Measurements from ENCODE around the gene ADI1. TPM values are rescaled to one million over a fixed set of nuclear protein-coding genes. Genes with fewer than 3 reads are reported as not detected.
"Not testable (repeated sequence)": the region's sequence is repeated elsewhere in the genome, so short reads cannot be mapped to it uniquely, and the experiment has no call there.

ADI1 gene
- total and polyA plus RNA-seq, 5 donors from 2014 or later = 21.2 to 52.4 (median 48.9) TPM

- Mint-ChIP-seq H3K4me3 (no peak overlapping the region), H3K27ac (no peak overlapping the region), H3K9me3 (no peaks in the 10 kb centered on the region), H3K4me1 (peaks cover 2 to 10% (median 6%) of the 10 kb centered on the region in 4 donors), H3K27me3 (no peaks in the 10 kb centered on the region), H3K36me3 (peaks cover 24% of the 10 kb centered on the region)
- Histone ChIP-seq H3K4me3 (ENCODE audit: low read depth, low read length) (no peak overlapping the region), H3K9me3 (ENCODE audit: control insufficient read depth in 2 of 2, low read length in 2 of 2) (no peaks in the 10 kb centered on the region), H3K4me1 (ENCODE audit: control insufficient read depth, insufficient read depth, low read length, poor library complexity, severe bottlenecking) (no peaks in the 10 kb centered on the region), H3K36me3 (ENCODE audit: control insufficient read depth, insufficient read depth, low read length) (peaks cover 51% of the 10 kb centered on the region), H3K27me3 (ENCODE audit: control insufficient read depth, insufficient read depth, low read length) (no peaks in the 10 kb centered on the region), H3K27ac (ENCODE audit: insufficient read depth, low read length, poor library complexity, severe bottlenecking) (no peak overlapping the region)
- DNase-seq (no peak), ATAC-seq (ENCODE audit: low read depth in 2 of 2) (no peak)
Measured at GRCh38 chr2:3457524-3458395, 61.6 kb downstream of the ADI1 start.

GRCh38 chr2:3456125-3456524 lies 63.2 kb downstream of the ADI1 start:
- no peak overlapping the region for H3K4me3 ChIP-seq (ENCODE audit: low read depth, low read length)
- H3K9me3 ChIP-seq (ENCODE audit: control insufficient read depth in 2 of 2, low read length in 2 of 2) = no peaks in the 10 kb centered on the region
- peaks cover 60% of the 10 kb centered on the region for H3K36me3 ChIP-seq (ENCODE audit: control insufficient read depth, insufficient read depth, low read length)
- Mint-ChIP-seq H3K9me3 (no peaks in the 10 kb centered on the region), H3K4me1 (peaks cover 0 to 3% (median under 1%) of the 10 kb centered on the region in 4 donors), H3K4me3 (no peak overlapping the region), H3K27me3 (no peaks in the 10 kb centered on the region), H3K36me3 (peaks cover 26% of the 10 kb centered on the region), H3K27ac (no peak overlapping the region)
- ATAC-seq (ENCODE audit: low read depth in 2 of 2) (no peak), DNase-seq (no peak)
- H3K27me3 ChIP-seq (ENCODE audit: control insufficient read depth, insufficient read depth, low read length) = no peaks in the 10 kb centered on the region
- no peaks in the 10 kb centered on the region for H3K4me1 ChIP-seq (ENCODE audit: control insufficient read depth, insufficient read depth, low read length, poor library complexity, severe bottlenecking)
- no peak overlapping the region for H3K27ac ChIP-seq (ENCODE audit: insufficient read depth, low read length, poor library complexity, severe bottlenecking)

GRCh38 chr2:3454802-3455201 lies 64.5 kb downstream of the ADI1 start:
- H3K4me3 ChIP-seq (ENCODE audit: low read depth, low read length) = no peak overlapping the region
- H3K27me3 ChIP-seq (ENCODE audit: control insufficient read depth, insufficient read depth, low read length) = no peaks in the 10 kb centered on the region
- DNase-seq (no peak), ATAC-seq (ENCODE audit: low read depth in 2 of 2) (no peak)
- no peaks in the 10 kb centered on the region for H3K4me1 ChIP-seq (ENCODE audit: control insufficient read depth, insufficient read depth, low read length, poor library complexity, severe bottlenecking)
- Mint-ChIP-seq H3K4me1 (peaks cover 0 to 2% (median 1%) of the 10 kb centered on the region in 4 donors), H3K27ac (peak overlapping the region in 1 of 3 donors; percentile 36), H3K4me3 (no peak overlapping the region), H3K9me3 (no peaks in the 10 kb centered on the region), H3K36me3 (peaks cover 32% of the 10 kb centered on the region), H3K27me3 (no peaks in the 10 kb centered on the region)
- H3K36me3 ChIP-seq (ENCODE audit: control insufficient read depth, insufficient read depth, low read length) = peaks cover 68% of the 10 kb centered on the region
- no peaks in the 10 kb centered on the region for H3K9me3 ChIP-seq (ENCODE audit: control insufficient read depth in 2 of 2, low read length in 2 of 2)
- H3K27ac ChIP-seq (ENCODE audit: insufficient read depth, low read length, poor library complexity, severe bottlenecking) = no peak overlapping the region

GRCh38 chr2:3454005-3454404 lies 65.3 kb downstream of the ADI1 start:
- H3K9me3 Mint-ChIP-seq = not testable (repeated sequence)

GRCh38 chr2:3453190-3453999 lies 65.9 kb downstream of the ADI1 start:
- H3K4me3 Mint-ChIP-seq = no peak overlapping the region
- no peaks in the 10 kb centered on the region for H3K27me3 Mint-ChIP-seq
- no peak for DNase-seq
- no peak overlapping the region for H3K27ac ChIP-seq (ENCODE audit: insufficient read depth, low read length, poor library complexity, severe bottlenecking)
- no peaks in the 10 kb centered on the region for H3K4me1 ChIP-seq (ENCODE audit: control insufficient read depth, insufficient read depth, low read length, poor library complexity, severe bottlenecking)
- no peaks in the 10 kb centered on the region for H3K9me3 Mint-ChIP-seq
- no peak overlapping the region for H3K4me3 ChIP-seq (ENCODE audit: low read depth, low read length)
- no peaks in the 10 kb centered on the region for H3K9me3 ChIP-seq (ENCODE audit: control insufficient read depth in 2 of 2, low read length in 2 of 2)
- H3K4me1 Mint-ChIP-seq = peaks cover 0 to 2% (median 1%) of the 10 kb centered on the region in 4 donors
- ATAC-seq (ENCODE audit: low read depth in 2 of 2) = no peak
- H3K36me3 Mint-ChIP-seq = peaks cover 33% of the 10 kb centered on the region
- H3K27me3 ChIP-seq (ENCODE audit: control insufficient read depth, insufficient read depth, low read length) = no peaks in the 10 kb centered on the region
- peak overlapping the region in 1 of 3 donors; percentile 51 for H3K27ac Mint-ChIP-seq
- H3K36me3 ChIP-seq (ENCODE audit: control insufficient read depth, insufficient read depth, low read length) = peaks cover 77% of the 10 kb centered on the region

More at GRCh38 chr2:3454005-3454404, 65.3 kb downstream of the ADI1 start:
- ATAC-seq (ENCODE audit: low read depth in 2 of 2); H3K4me3 ChIP-seq (ENCODE audit: low read depth, low read length); H3K4me1 ChIP-seq (ENCODE audit: control insufficient read depth, insufficient read depth, low read length, poor library complexity, severe bottlenecking); H3K9me3 ChIP-seq (ENCODE audit: control insufficient read depth in 2 of 2, low read length in 2 of 2); H3K4me1 Mint-ChIP-seq; H3K27ac ChIP-seq (ENCODE audit: insufficient read depth, low read length, poor library complexity, severe bottlenecking); H3K4me3 Mint-ChIP-seq; DNase-seq; H3K27me3 ChIP-seq (ENCODE audit: control insufficient read depth, insufficient read depth, low read length); H3K27me3 Mint-ChIP-seq: not testable (repeated sequence)
- peaks cover 76% of the 10 kb centered on the region for H3K36me3 ChIP-seq (ENCODE audit: control insufficient read depth, insufficient read depth, low read length)
- Mint-ChIP-seq H3K27ac (peak overlapping the region in 1 of 3 donors; percentile 51), H3K36me3 (peaks cover 36% of the 10 kb centered on the region)

- Histone ChIP-seq H3K27ac (ENCODE audit: insufficient read depth, low read length, poor library complexity, severe bottlenecking) (no peak overlapping the region), H3K36me3 (ENCODE audit: control insufficient read depth, insufficient read depth, low read length) (peaks cover 75% of the 10 kb centered on the region), H3K27me3 (ENCODE audit: control insufficient read depth, insufficient read depth, low read length) (no peaks in the 10 kb centered on the region), H3K4me1 (ENCODE audit: control insufficient read depth, insufficient read depth, low read length, poor library complexity, severe bottlenecking) (no peaks in the 10 kb centered on the region), H3K9me3 (ENCODE audit: control insufficient read depth in 2 of 2, low read length in 2 of 2) (no peaks in the 10 kb centered on the region), H3K4me3 (ENCODE audit: low read depth, low read length) (no peak overlapping the region)
- Mint-ChIP-seq H3K27ac (no peak overlapping the region), H3K4me1 (peaks cover 0 to 2% (median 1%) of the 10 kb centered on the region in 4 donors), H3K36me3 (peaks cover 35% of the 10 kb centered on the region), H3K4me3 (no peak overlapping the region), H3K9me3 (no peaks in the 10 kb centered on the region), H3K27me3 (no peaks in the 10 kb centered on the region)
- DNase-seq (no peak), ATAC-seq (ENCODE audit: low read depth in 2 of 2) (no peak)
Measured at GRCh38 chr2:3451926-3452671, 67.2 kb downstream of the ADI1 start.

GRCh38 chr2:3451169-3451568 lies 68.2 kb downstream of the ADI1 start:
- H3K36me3 ChIP-seq (ENCODE audit: control insufficient read depth, insufficient read depth, low read length) = peaks cover 74% of the 10 kb centered on the region

More at GRCh38 chr2:3451169-3451568, 68.2 kb downstream of the ADI1 start:
- Mint-ChIP-seq H3K9me3 (no peaks in the 10 kb centered on the region), H3K4me3 (no peak overlapping the region), H3K27me3 (no peaks in the 10 kb centered on the region), H3K27ac (peak overlapping the region; percentile 36 to 60 (median 56)), H3K4me1 (peaks cover 0 to 2% (median 1%) of the 10 kb centered on the region in 4 donors), H3K36me3 (peaks cover 34% of the 10 kb centered on the region)
- Histone ChIP-seq H3K4me3 (ENCODE audit: low read depth, low read length) (no peak overlapping the region), H3K9me3 (ENCODE audit: control insufficient read depth in 2 of 2, low read length in 2 of 2) (no peaks in the 10 kb centered on the region), H3K4me1 (ENCODE audit: control insufficient read depth, insufficient read depth, low read length, poor library complexity, severe bottlenecking) (no peaks in the 10 kb centered on the region), H3K27ac (ENCODE audit: insufficient read depth, low read length, poor library complexity, severe bottlenecking) (no peak overlapping the region), H3K27me3 (ENCODE audit: control insufficient read depth, insufficient read depth, low read length) (no peaks in the 10 kb centered on the region)
- DNase-seq = no peak
- ATAC-seq (ENCODE audit: low read depth in 2 of 2) = no peak
